ENCODE measurements around the gene NTRK3.

NTRK3 gene

GRCh38 chr15:88219623-88220022 is 36.9 kb downstream of the NTRK3 start:
- H3K27ac ChIP-seq (ENCODE audit: low read length) = no peak overlapping the region
- no peak overlapping the region for H3K9ac ChIP-seq (ENCODE audit: low read depth, low read length)
- no peaks in the 10 kb centered on the region for H4K20me1 ChIP-seq (ENCODE audit: insufficient read depth, low read length)
- no peak overlapping the region for H2AFZ ChIP-seq (ENCODE audit: low read depth, low read length)
- H3K4me3 ChIP-seq (ENCODE audit: low read depth in 1 of 2, low read length in 2 of 2) = no peak overlapping the region
- no peak for TF ChIP-seq CTCF (IDR thresholded peaks at IDR 0.05; ENCODE audit: borderline replicate concordance, extremely low read depth, low read length, poor library complexity, severe bottlenecking)
- TF ChIP-seq EZH2 (IDR thresholded peaks at IDR 0.05; ENCODE audit: borderline replicate concordance, low read depth, low read length, severe bottlenecking) = no peak
- DNase-seq (no peak), ATAC-seq (ENCODE audit: insufficient read depth, low read depth) (no peak)
- no peaks in the 10 kb centered on the region for H3K4me1 ChIP-seq (ENCODE audit: insufficient read depth, low read length)
- no peaks in the 10 kb centered on the region for H3K79me2 ChIP-seq (ENCODE audit: insufficient read depth, low read length)
- H3K9me3 ChIP-seq (ENCODE audit: insufficient read depth, low read length, severe bottlenecking) = no peaks in the 10 kb centered on the region
- H3K36me3 ChIP-seq (ENCODE audit: insufficient read depth, low read length) = no peaks in the 10 kb centered on the region
- H3K27me3 ChIP-seq (ENCODE audit: insufficient read depth, low read length, poor library complexity) = no peaks in the 10 kb centered on the region
- no peak overlapping the region for H3K4me2 ChIP-seq (ENCODE audit: insufficient read depth, low read length)

GRCh38 chr15:88218557-88219221 is 37.9 kb downstream of the NTRK3 start:
- no peaks in the 10 kb centered on the region for H4K20me1 ChIP-seq (ENCODE audit: insufficient read depth, low read length)
- DNase-seq = no peak
- no peaks in the 10 kb centered on the region for H3K27me3 ChIP-seq (ENCODE audit: insufficient read depth, low read length, poor library complexity)
- H3K36me3 ChIP-seq (ENCODE audit: insufficient read depth, low read length) = no peaks in the 10 kb centered on the region
- no peak overlapping the region for H3K9ac ChIP-seq (ENCODE audit: low read depth, low read length)
- no peak overlapping the region for H2AFZ ChIP-seq (ENCODE audit: low read depth, low read length)
- TF ChIP-seq CTCF (IDR thresholded peaks at IDR 0.05; ENCODE audit: borderline replicate concordance, extremely low read depth, low read length, poor library complexity, severe bottlenecking) = no peak
- TF ChIP-seq EZH2 (IDR thresholded peaks at IDR 0.05; ENCODE audit: borderline replicate concordance, low read depth, low read length, severe bottlenecking) = no peak
- H3K27ac ChIP-seq (ENCODE audit: low read length) = no peak overlapping the region
- no peak for ATAC-seq (ENCODE audit: insufficient read depth, low read depth)
- no peaks in the 10 kb centered on the region for H3K4me1 ChIP-seq (ENCODE audit: insufficient read depth, low read length)
- H3K4me3 ChIP-seq (ENCODE audit: low read depth in 1 of 2, low read length in 2 of 2) = no peak overlapping the region
- H3K9me3 ChIP-seq (ENCODE audit: insufficient read depth, low read length, severe bottlenecking) = no peaks in the 10 kb centered on the region
- no peaks in the 10 kb centered on the region for H3K79me2 ChIP-seq (ENCODE audit: insufficient read depth, low read length)
- no peak overlapping the region for H3K4me2 ChIP-seq (ENCODE audit: insufficient read depth, low read length)

DNA sequence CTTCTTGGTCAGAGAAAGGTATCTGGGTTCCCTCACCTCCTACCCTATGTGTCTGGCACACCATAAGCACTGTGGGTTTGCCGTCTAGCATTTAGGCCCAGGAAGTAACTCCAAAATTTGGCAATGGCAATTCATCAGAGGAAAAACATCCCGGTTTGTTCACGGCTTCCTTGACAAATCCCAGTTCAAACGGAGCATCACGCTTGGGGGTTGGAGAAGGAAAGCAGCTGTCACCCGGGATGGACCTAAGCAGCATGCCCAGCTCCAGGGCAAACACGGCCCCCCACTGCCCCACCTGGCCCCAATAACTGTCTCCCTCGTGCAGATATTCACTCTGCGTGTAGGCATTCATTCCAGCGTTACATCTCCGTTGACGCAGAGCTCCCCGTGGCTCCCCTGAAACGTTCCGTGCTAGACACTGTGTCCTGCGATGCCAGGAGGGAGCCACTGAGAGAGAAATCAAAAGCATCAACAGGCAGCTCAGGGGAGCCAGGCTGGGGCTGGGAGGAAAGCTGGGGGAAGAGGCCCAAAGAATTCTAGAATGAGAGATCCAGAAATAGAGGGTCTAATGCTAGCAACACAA is 41.4 kb downstream of the NTRK3 start:
- Histone ChIP-seq H3K4me1 (ENCODE audit: insufficient read depth, low read length) (no peaks in the 10 kb centered on the region), H3K27me3 (ENCODE audit: insufficient read depth, low read length, poor library complexity) (no peaks in the 10 kb centered on the region), H3K4me3 (ENCODE audit: low read depth in 1 of 2, low read length in 2 of 2) (no peak overlapping the region), H3K79me2 (ENCODE audit: insufficient read depth, low read length) (no peaks in the 10 kb centered on the region), H3K9ac (ENCODE audit: low read depth, low read length) (no peak overlapping the region), H3K36me3 (ENCODE audit: insufficient read depth, low read length) (no peaks in the 10 kb centered on the region), H3K4me2 (ENCODE audit: insufficient read depth, low read length) (no peak overlapping the region), H3K27ac (ENCODE audit: low read length) (no peak overlapping the region), H4K20me1 (ENCODE audit: insufficient read depth, low read length) (no peaks in the 10 kb centered on the region), H2AFZ (ENCODE audit: low read depth, low read length) (no peak overlapping the region), H3K9me3 (ENCODE audit: insufficient read depth, low read length, severe bottlenecking) (no peaks in the 10 kb centered on the region)
- TF ChIP-seq CTCF (IDR thresholded peaks at IDR 0.05; ENCODE audit: borderline replicate concordance, extremely low read depth, low read length, poor library complexity, severe bottlenecking) (no peak), EZH2 (IDR thresholded peaks at IDR 0.05; ENCODE audit: borderline replicate concordance, low read depth, low read length, severe bottlenecking) (no peak)
- no peak for DNase-seq
- no peak for ATAC-seq (ENCODE audit: insufficient read depth, low read depth)
